ENCODE results near the gene PRSS16. TPM values are rescaled to one million over a fixed set of nuclear protein-coding genes. Genes with fewer than 3 reads are reported as not detected.

Gene PRSS16
- total and polyA plus RNA-seq, 2 donors (not counting 3 experiments of a cell fraction or from before 2014, with no cell fraction given) = not detected

DNA sequence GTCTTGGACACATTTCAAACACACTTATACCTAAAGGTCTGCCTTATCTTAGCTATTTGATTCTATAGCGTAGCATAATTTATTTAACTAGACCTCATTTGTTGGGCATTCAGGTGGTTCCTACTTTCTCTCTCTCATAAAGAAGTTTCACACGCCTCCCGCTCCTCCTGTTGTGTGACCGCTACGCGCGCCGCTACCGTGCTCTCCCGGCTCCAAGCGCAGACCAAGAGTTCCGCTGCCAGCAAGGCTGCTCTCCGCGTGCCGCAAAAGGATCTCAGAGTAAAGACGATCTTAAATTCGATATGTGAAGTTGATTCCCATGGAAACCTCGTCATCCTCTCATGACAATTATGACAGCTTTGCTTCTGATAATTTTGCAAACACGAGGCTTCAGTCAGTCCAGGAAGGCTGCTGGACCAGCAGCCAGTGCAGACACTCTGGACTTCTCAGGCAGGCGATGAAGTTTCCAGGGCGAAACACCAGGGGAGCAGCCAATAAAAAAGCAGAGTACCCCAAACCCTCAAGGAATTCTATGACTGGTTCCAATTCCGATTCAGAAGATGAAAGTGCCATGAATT, 20.4 kb downstream of the PRSS16 start:
- ChIA-PET CTCF (no interaction called here), POLR2A (no interaction called here)
- intact Hi-C loops (cut with micrococcal nuclease) = no loop called here
- Histone ChIP-seq H3K27me3 (ENCODE audit: control insufficient read depth in 2 of 2, insufficient read depth in 2 of 2, low read length in 2 of 2) (peaks cover 10 to 16% of the 10 kb centered on the region in 2 experiments), H3K4me2 (ENCODE audit: insufficient read depth, low read length) (no peak overlapping the region), H3K9me1 (replicated peaks; ENCODE audit: control insufficient read depth, extremely low read depth, insufficient read depth, low read length) (no peaks in the 10 kb centered on the region), H3K27ac (ENCODE audit: insufficient read depth, low read depth, low read length) (no peak overlapping the region), H3K79me2 (ENCODE audit: control insufficient read depth, insufficient read depth, low read length) (no peaks in the 10 kb centered on the region), H3K36me3 (ENCODE audit: control insufficient read depth in 2 of 2, extremely low read depth in 1 of 2, insufficient read depth in 2 of 2, low read length in 2 of 2) (no peaks in the 10 kb centered on the region), H3K9me3 (replicated peaks; ENCODE audit: control insufficient read depth, insufficient read depth, low read length) (no peaks in the 10 kb centered on the region), H3K4me1 (ENCODE audit: control insufficient read depth, extremely low read depth, insufficient read depth, low read length) (no peaks in the 10 kb centered on the region), H3K9ac (replicated peaks; ENCODE audit: extremely low read depth, insufficient read depth, low read length) (no peak overlapping the region), H2AFZ (ENCODE audit: low read depth, low read length) (no peak overlapping the region), H4K20me1 (replicated peaks; ENCODE audit: control insufficient read depth, extremely low read depth, insufficient read depth, low read length) (no peaks in the 10 kb centered on the region), H3K4me3 (replicated peaks in 1 of 3; ENCODE audit: insufficient read depth in 1 of 3, low read depth in 1 of 3, low read length in 3 of 3) (no peak overlapping the region)
- no TSS peak for BruUV-seq (replicated peaks)
- FAIRE-seq = no peak
- no peak for DNase-seq (ENCODE audit: low read depth, low spot score)
- TF ChIP-seq, protein P1, sequence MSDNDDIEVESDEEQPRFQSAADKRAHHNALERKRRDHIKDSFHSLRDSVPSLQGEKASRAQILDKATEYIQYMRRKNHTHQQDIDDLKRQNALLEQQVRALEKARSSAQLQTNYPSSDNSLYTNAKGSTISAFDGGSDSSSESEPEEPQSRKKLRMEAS (IDR thresholded peaks at IDR 0.05; ENCODE audit: insufficient read depth, insufficient read length) = no peak
- TF ChIP-seq POLR2A (IDR thresholded peaks at IDR 0.05; ENCODE audit: low read depth, low read length) (no peak), JUN (IDR thresholded peaks at IDR 0.05; ENCODE audit: borderline replicate concordance, insufficient read depth, insufficient read length, low read depth) (no peak), FOS (IDR thresholded peaks at IDR 0.05; ENCODE audit: borderline replicate concordance, insufficient read depth, low read length) (no peak), GATA2 (IDR thresholded peaks at IDR 0.05; ENCODE audit: insufficient read depth, insufficient read length, low read depth, low read length) (no peak), MYC (IDR thresholded peaks at IDR 0.05; ENCODE audit: low read depth, low read length) (no peak), POLR2AphosphoS5 (IDR thresholded peaks at IDR 0.05; ENCODE audit: insufficient read depth, low read depth, low read length) (no peak), EZH2 (IDR thresholded peaks at IDR 0.05; ENCODE audit: borderline replicate concordance, low read depth, low read length, severe bottlenecking) (no peak)
- TF ChIP-seq, protein P2, sequence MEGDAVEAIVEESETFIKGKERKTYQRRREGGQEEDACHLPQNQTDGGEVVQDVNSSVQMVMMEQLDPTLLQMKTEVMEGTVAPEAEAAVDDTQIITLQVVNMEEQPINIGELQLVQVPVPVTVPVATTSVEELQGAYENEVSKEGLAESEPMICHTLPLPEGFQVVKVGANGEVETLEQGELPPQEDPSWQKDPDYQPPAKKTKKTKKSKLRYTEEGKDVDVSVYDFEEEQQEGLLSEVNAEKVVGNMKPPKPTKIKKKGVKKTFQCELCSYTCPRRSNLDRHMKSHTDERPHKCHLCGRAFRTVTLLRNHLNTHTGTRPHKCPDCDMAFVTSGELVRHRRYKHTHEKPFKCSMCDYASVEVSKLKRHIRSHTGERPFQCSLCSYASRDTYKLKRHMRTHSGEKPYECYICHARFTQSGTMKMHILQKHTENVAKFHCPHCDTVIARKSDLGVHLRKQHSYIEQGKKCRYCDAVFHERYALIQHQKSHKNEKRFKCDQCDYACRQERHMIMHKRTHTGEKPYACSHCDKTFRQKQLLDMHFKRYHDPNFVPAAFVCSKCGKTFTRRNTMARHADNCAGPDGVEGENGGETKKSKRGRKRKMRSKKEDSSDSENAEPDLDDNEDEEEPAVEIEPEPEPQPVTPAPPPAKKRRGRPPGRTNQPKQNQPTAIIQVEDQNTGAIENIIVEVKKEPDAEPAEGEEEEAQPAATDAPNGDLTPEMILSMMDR (IDR thresholded peaks at IDR 0.05; ENCODE audit: extremely low read depth in 1 of 2, insufficient read depth in 1 of 2, low read depth in 1 of 2, low read length in 2 of 2) = no peak
- dilution Hi-C loops (cut with MboI; ENCODE audit: extremely low pct_ligation_motif_present, low sequenced_read_pairs) = no loop called here

Measured in endothelial cell of umbilical vein (primary cell).